ENCODE results near the gene TMEM132C. TPM values are rescaled to one million over a fixed set of nuclear protein-coding genes. Genes with fewer than 3 reads are reported as not detected.

Gene TMEM132C
- total RNA-seq, 2 experiments from 2014 or later = not detected

DNA sequence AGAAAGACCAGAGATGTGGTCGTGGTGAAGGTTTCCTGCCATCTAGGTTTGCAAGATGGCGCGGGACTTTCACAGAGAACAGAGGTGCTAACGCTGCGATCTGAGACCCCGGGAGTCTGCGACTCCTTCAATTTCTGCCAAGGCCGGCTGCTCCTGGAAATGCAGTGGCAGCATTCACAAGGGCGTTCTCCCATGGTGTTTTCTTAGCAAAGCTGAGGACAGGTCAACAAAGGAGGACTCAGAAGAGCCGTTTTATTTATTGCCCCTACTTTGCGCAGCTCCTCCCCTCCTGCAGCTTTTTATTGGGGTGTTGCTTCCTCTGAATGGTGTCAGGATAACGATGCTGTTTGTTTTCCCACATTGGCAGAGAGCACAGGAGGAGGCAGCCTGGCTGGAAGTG lies 86.3 kb downstream of the TMEM132C start:
- H3K4me1 Mint-ChIP-seq (ENCODE audit: low read depth) = no peaks in the 10 kb centered on the region

DNA sequence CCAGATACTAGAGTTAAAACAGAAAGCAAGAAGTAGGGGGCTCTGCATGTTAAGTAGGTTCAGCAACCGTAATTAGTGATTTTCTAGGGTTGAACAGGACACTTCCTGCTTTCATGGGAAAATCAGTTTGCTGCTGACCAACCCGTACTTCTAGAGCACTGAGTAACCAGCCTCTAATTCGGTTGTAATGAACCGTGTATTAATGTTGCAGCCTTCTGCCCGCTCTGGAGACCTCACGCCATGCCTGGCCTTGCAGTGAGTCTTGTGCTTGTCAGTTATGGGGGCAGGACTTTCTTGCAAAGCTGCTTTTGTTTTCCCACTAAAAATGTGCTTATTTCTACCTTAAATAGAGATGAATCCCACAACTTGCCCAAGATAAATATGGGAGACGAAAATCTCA lies 89.6 kb downstream of the TMEM132C start:
- TF ChIP-seq, protein P1, sequence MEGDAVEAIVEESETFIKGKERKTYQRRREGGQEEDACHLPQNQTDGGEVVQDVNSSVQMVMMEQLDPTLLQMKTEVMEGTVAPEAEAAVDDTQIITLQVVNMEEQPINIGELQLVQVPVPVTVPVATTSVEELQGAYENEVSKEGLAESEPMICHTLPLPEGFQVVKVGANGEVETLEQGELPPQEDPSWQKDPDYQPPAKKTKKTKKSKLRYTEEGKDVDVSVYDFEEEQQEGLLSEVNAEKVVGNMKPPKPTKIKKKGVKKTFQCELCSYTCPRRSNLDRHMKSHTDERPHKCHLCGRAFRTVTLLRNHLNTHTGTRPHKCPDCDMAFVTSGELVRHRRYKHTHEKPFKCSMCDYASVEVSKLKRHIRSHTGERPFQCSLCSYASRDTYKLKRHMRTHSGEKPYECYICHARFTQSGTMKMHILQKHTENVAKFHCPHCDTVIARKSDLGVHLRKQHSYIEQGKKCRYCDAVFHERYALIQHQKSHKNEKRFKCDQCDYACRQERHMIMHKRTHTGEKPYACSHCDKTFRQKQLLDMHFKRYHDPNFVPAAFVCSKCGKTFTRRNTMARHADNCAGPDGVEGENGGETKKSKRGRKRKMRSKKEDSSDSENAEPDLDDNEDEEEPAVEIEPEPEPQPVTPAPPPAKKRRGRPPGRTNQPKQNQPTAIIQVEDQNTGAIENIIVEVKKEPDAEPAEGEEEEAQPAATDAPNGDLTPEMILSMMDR (IDR thresholded peaks at IDR 0.05) = no peak
- Mint-ChIP-seq H3K4me3 (no peak overlapping the region), H3K9me3 (peaks cover 12% of the 10 kb centered on the region), H3K4me1 (ENCODE audit: low read depth) (no peaks in the 10 kb centered on the region), H3K36me3 (ENCODE audit: low read depth) (no peaks in the 10 kb centered on the region), H3K27me3 (peaks cover 6% of the 10 kb centered on the region), H3K27ac (no peak overlapping the region)
- no peak for ATAC-seq
- ChIA-PET CTCF (no interaction called here), POLR2A (no interaction called here)
- DNase-seq = no peak
- intact Hi-C loops (cut with micrococcal nuclease) = no loop called here

More for the DNA sequence above, 86.3 kb downstream of the TMEM132C start:
- H3K27me3 Mint-ChIP-seq = peaks cover 6% of the 10 kb centered on the region
- no peaks in the 10 kb centered on the region for H3K36me3 Mint-ChIP-seq (ENCODE audit: low read depth)
- no peak for ATAC-seq
- H3K4me3 Mint-ChIP-seq = no peak overlapping the region
- intact Hi-C loops (cut with micrococcal nuclease) = no loop called here
- no peak overlapping the region for H3K27ac Mint-ChIP-seq
- ChIA-PET CTCF (no interaction called here), POLR2A (no interaction called here)
- peaks cover 14% of the 10 kb centered on the region for H3K9me3 Mint-ChIP-seq
- no peak for DNase-seq
- TF ChIP-seq, protein P1 (IDR thresholded peaks at IDR 0.05) = no peak

DNA sequence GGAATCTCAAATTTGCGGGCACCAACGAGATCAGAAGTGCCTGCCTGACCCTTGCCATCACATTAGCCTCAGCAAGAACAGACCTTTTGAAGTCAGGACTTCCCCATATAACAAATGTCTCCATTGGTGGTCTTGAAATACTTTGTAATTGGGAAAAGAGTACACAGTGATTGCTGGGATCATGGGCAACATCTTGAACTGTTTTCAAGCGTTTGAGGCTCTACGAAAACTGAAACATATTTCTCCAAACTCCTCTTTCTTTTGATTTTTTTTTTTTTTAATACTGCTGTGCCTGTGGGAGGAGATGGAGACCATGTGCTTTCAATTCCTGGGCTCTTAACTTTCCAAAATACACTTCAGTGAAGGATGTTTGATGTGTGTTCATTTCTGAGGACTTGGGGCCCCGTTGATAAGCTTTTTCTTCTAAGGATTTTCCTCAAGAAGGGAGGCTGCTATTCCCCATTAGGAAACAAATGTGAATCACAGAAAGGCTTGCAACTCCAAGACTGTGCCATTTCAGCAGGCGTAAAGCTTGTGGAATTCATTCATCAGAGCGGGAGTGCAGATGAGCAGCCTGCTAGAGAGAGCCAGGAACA lies 94.5 kb downstream of the TMEM132C start:
- H3K9me3 Mint-ChIP-seq = peaks cover 2% of the 10 kb centered on the region
- no peaks in the 10 kb centered on the region for H3K36me3 Mint-ChIP-seq (ENCODE audit: low read depth)
- H3K27me3 Mint-ChIP-seq = peaks cover 13% of the 10 kb centered on the region
- intact Hi-C loops (cut with micrococcal nuclease) = no loop called here
- no peaks in the 10 kb centered on the region for H3K4me1 Mint-ChIP-seq (ENCODE audit: low read depth)
- H3K27ac Mint-ChIP-seq = no peak overlapping the region
- no peak for ATAC-seq
- ChIA-PET CTCF (no interaction called here), POLR2A (no interaction called here)
- DNase-seq = no peak
- no peak overlapping the region for H3K4me3 Mint-ChIP-seq
- TF ChIP-seq, protein P1 (IDR thresholded peaks at IDR 0.05) = no peak

DNA sequence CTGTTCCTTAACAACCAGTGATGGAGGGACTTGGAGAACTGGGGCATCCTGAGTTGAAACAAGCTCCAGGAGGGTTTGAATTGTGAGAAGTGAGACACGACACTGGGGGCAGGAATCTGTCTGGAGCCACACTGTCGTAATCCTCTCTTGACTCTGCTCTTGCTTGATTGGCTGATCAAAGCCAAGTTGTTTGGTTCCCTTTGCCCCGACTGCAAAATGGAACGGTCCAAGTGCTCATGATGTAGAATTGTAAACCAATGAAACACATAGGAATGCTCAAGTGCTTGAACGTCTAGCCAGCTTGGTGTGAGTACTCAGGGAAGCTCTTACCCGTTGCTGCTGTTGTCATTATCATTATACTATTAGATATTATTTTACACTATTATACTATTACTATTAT lies 98.1 kb downstream of the TMEM132C start:
- Mint-ChIP-seq H3K4me3 (no peak overlapping the region), H3K27ac (no peak overlapping the region), H3K9me3 (no peaks in the 10 kb centered on the region), H3K4me1 (ENCODE audit: low read depth) (no peaks in the 10 kb centered on the region), H3K27me3 (peaks cover 22% of the 10 kb centered on the region), H3K36me3 (ENCODE audit: low read depth) (no peaks in the 10 kb centered on the region)
- ChIA-PET POLR2A (no interaction called here), CTCF (no interaction called here)
- DNase-seq (no peak), ATAC-seq (no peak)
- TF ChIP-seq, protein P1 (IDR thresholded peaks at IDR 0.05) = no peak
- intact Hi-C loops (cut with micrococcal nuclease) = no loop called here

DNA sequence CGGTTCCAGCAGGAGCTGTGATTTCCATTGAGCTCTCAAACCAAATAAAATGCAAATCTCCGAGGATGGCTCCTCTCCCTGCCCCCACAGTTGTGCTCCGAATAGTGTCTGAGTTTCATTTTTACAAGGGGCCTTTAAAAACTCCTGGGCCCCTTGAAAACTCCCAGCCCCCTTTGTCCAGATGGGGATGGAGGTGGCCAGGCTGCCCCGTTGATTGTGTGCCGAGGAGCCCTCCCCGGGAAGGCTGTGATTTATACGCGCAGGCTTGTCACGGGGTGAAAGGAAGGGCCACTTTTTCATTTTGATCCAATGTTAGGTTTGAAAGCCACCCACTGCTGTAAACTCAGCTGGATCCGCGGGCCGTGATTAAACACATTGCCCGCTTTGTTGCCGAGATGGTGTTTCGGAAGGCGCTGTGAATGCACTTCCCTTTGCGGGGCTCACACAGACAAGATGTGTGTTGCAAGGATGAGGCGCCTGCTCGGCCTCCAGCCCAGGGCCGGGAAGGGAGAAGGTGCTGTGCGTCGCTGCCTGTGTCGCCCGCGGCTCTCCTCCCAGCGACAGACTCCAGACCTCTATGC lies 98.8 kb downstream of the TMEM132C start:
- no peaks in the 10 kb centered on the region for H3K9me3 Mint-ChIP-seq
- CTCF ChIA-PET = no interaction called here
- H3K27ac Mint-ChIP-seq = no peak overlapping the region
- intact Hi-C loops (cut with micrococcal nuclease) = no loop called here
- DNase-seq (no peak), ATAC-seq (no peak)
- H3K27me3 Mint-ChIP-seq = peaks cover 22% of the 10 kb centered on the region
- H3K4me1 Mint-ChIP-seq (ENCODE audit: low read depth) = no peaks in the 10 kb centered on the region
- POLR2A ChIA-PET = no interaction called here
- no peak overlapping the region for H3K4me3 Mint-ChIP-seq
- H3K36me3 Mint-ChIP-seq (ENCODE audit: low read depth) = no peaks in the 10 kb centered on the region
- TF ChIP-seq, protein P1 (IDR thresholded peaks at IDR 0.05) = no peak

Data from activated CD8-positive, alpha-beta T cell treated with anti-CD3 and anti-CD28 coated beads for 36 hours (primary cell).